Neural cell (in vitro differentiated cells): ENCODE measurements around the gene ACTN2. TPM values are rescaled to one million over a fixed set of nuclear protein-coding genes. Genes with fewer than 3 reads are reported as not detected.

ENCODE experiments used
- H2AFZ ChIP-seq: fragments of 200-600, 300-800 bp; sonication (generic), shearing (Covaris generic); 2 replicates; pipeline ENCODE4 v1.6.0; 2014; ENCODE audit warnings: low read depth, mild to moderate bottlenecking, antibody characterized with exemption, low read length, moderate library complexity
- H3F3A ChIP-seq: fragments of 200-600 bp; shearing (Covaris generic); 2 replicates; pipeline ENCODE4 v1.6.1; 2016; ENCODE audit warnings: mild to moderate bottlenecking, moderate library complexity, mixed read lengths, antibody characterized with exemption, low read length; ENCODE audit not compliant: insufficient read depth, poor library complexity, severe bottlenecking
- H3K27ac ChIP-seq: fragments of 200-600, 300-800 bp; sonication (generic), shearing (Covaris generic); 2 replicates; pipeline ENCODE4 v1.5.1; 2014; ENCODE audit warnings: mild to moderate bottlenecking, low read length, moderate library complexity
- H3K27me3 ChIP-seq: fragments of 300-800, 200-600 bp; sonication (generic), shearing (Covaris generic); 2 replicates; pipeline ENCODE4 v1.6.0; 2014; ENCODE audit warnings: mild to moderate bottlenecking, low read depth, low read length, moderate library complexity; ENCODE audit not compliant: insufficient read depth
- H3K36me3 ChIP-seq: fragments of 300-800, 200-600 bp; sonication (generic), shearing (Covaris generic); 2 replicates; pipeline ENCODE4 v1.5.1; 2014; ENCODE audit warnings: mild to moderate bottlenecking, antibody characterized with exemption, low read length, moderate library complexity; ENCODE audit not compliant: insufficient read depth
- H3K4me2 ChIP-seq: fragments of 300-800, 200-600 bp; sonication (generic), shearing (Covaris generic); 2 replicates; pipeline ENCODE4 v1.6.0; 2014; ENCODE audit warnings: mild to moderate bottlenecking, low read length
- H3K4me3 ChIP-seq: fragments of 300-800, 200-600 bp; sonication (generic), shearing (Covaris generic); 2 replicates; pipeline ENCODE4 v1.5.1; 2014; ENCODE audit warnings: mild to moderate bottlenecking, low read length, moderate library complexity
- H3K79me2 ChIP-seq: fragments of 200-600 bp; shearing (Covaris generic); replicated peaks from 2 replicates; pipeline ENCODE4 v1.6.0; 2014; ENCODE audit warnings: mild to moderate bottlenecking, low read length, moderate library complexity; ENCODE audit not compliant: insufficient read depth
- H3K9ac ChIP-seq: fragments of 300-800, 200-600 bp; sonication (generic), shearing (Covaris generic); 2 replicates; pipeline ENCODE4 v1.6.1; 2016; ENCODE audit warnings: mild to moderate bottlenecking, low read length, mixed read lengths
- H3K9me2 ChIP-seq: fragments of 200-600 bp; shearing (Covaris generic); 2 replicates; pipeline ENCODE4 v1.6.1; 2016; ENCODE audit warnings: mild to moderate bottlenecking, low read length, mixed read lengths; ENCODE audit not compliant: insufficient read depth
- H3K9me3 ChIP-seq: fragments of 200-600, 300-800 bp; sonication (generic), shearing (Covaris generic); 2 replicates; pipeline ENCODE4 v1.6.1; 2016; ENCODE audit warnings: mild to moderate bottlenecking, mixed run types, low read length, moderate library complexity, mixed read lengths
- H4K20me1 ChIP-seq: fragments of 200-600 bp; shearing (Covaris generic); 2 replicates; pipeline ENCODE4 v1.6.1; 2016; ENCODE audit warnings: mild to moderate bottlenecking, mixed run types; ENCODE audit not compliant: insufficient read depth
- CTCF ChIP-seq: fragments of 450-650 bp; IDR thresholded peaks from 2 replicates; pipeline ENCODE4 v1.5.1; 2014; ENCODE audit warnings: antibody characterized with exemption, mild to moderate bottlenecking, moderate library complexity; ENCODE audit not compliant: poor library complexity, severe bottlenecking
- EP300 ChIP-seq: fragments of 450-650 bp; conservative IDR thresholded peaks from 2 replicates; pipeline ENCODE4 v1.6.1; 2014; ENCODE audit warnings: antibody characterized with exemption, mild to moderate bottlenecking, moderate library complexity; ENCODE audit not compliant: poor library complexity, severe bottlenecking
- EZH2 ChIP-seq: fragments of 200-600, 300-800 bp; shearing (Covaris generic), sonication (generic); IDR thresholded peaks from 2 replicates; pipeline ENCODE4 v1.6.1; 2014; ENCODE audit warnings: antibody characterized with exemption, low read length, borderline replicate concordance, mild to moderate bottlenecking; ENCODE audit not compliant: insufficient read depth, poor library complexity, severe bottlenecking
- MXI1 ChIP-seq: fragments of 450-650 bp; conservative IDR thresholded peaks from 2 replicates; pipeline ENCODE4 v1.6.1; 2014; ENCODE audit warnings: antibody characterized with exemption, mild to moderate bottlenecking; ENCODE audit not compliant: poor library complexity, severe bottlenecking
- POLR2AphosphoS5 ChIP-seq: IDR thresholded peaks from 2 replicates; pipeline ENCODE4 v1.6.1; 2012
- RAD21 ChIP-seq: fragments of 450-650 bp; conservative IDR thresholded peaks from 2 replicates; pipeline ENCODE4 v1.6.1; 2014; ENCODE audit warnings: antibody characterized with exemption, mild to moderate bottlenecking, moderate library complexity
- REST ChIP-seq: IDR thresholded peaks from 2 replicates; pipeline ENCODE4 v1.6.1; 2012; ENCODE audit warnings: borderline replicate concordance
- SMC3 ChIP-seq: fragments of 450-650 bp; conservative IDR thresholded peaks from 2 replicates; pipeline ENCODE4 v1.6.1; 2014; ENCODE audit warnings: antibody characterized with exemption, mild to moderate bottlenecking, moderate library complexity; ENCODE audit not compliant: poor library complexity
- TAF1 ChIP-seq: IDR thresholded peaks from 2 replicates; pipeline ENCODE4 v1.6.1; 2012; ENCODE audit warnings: low read depth
- polyA plus RNA-seq: library from polyadenylated mRNA; depleted of rRNA; stranded (reverse); fragments of >200 nt; gene quantifications from 2 replicates; pipeline ENCODE4 v1.2.3, GENCODE V29; 2014

ACTN2 gene
- polyA plus RNA-seq, 1 donor from 2014 or later: 6.1 TPM

GRCh38 chr1:236716160-236716559, 29.9 kb downstream of the ACTN2 start:
- Histone ChIP-seq H4K20me1 (no peaks in the 10 kb centered on the region), H3K4me2 (no peak overlapping the region), H3K79me2 (no peaks in the 10 kb centered on the region), H2AFZ (no peak overlapping the region), H3K27ac (no peak overlapping the region), H3F3A (no peaks in the 10 kb centered on the region), H3K36me3 (no peaks in the 10 kb centered on the region), H3K9me2 (no peaks in the 10 kb centered on the region), H3K27me3 (no peaks in the 10 kb centered on the region), H3K9me3 (no peaks in the 10 kb centered on the region), H3K4me3 (no peak overlapping the region), H3K9ac (no peak overlapping the region)
- TF ChIP-seq SMC3 (no peak), TAF1 (no peak), EZH2 (no peak), EP300 (no peak), CTCF (no peak), REST (no peak), RAD21 (no peak), POLR2AphosphoS5 (no peak), MXI1 (no peak)

- H3K9me3 ChIP-seq: no peaks in the 10 kb centered on the region
- TF ChIP-seq EP300 (no peak), CTCF (no peak), MXI1 (no peak), EZH2 (no peak), SMC3 (no peak), POLR2AphosphoS5 (no peak), RAD21 (no peak), TAF1 (no peak), REST (no peak)
- no peaks in the 10 kb centered on the region for H3K79me2 ChIP-seq
- H3K4me2 ChIP-seq: no peak overlapping the region
- no peaks in the 10 kb centered on the region for H4K20me1 ChIP-seq
- no peak overlapping the region for H3K27ac ChIP-seq
- no peak overlapping the region for H3K4me3 ChIP-seq
- H2AFZ ChIP-seq: no peak overlapping the region
- H3K36me3 ChIP-seq: no peaks in the 10 kb centered on the region
- H3K9ac ChIP-seq: no peak overlapping the region
- H3K27me3 ChIP-seq: no peaks in the 10 kb centered on the region
- no peaks in the 10 kb centered on the region for H3K9me2 ChIP-seq
- no peaks in the 10 kb centered on the region for H3F3A ChIP-seq
Observed at GRCh38 chr1:236717811-236718210, 31.5 kb downstream of the ACTN2 start.
